Activated T-cell treated with anti-CD3 and anti-CD28 coated beads for 1 hour (primary cell): ENCODE results near the gene ST8SIA2.

Source experiments
- DNase-seq: peaks from one replicate; pipeline ENCODE4 v3.0.0-alpha.2; 2020; ENCODE audit warnings: low read depth

Gene ST8SIA2

DNA sequence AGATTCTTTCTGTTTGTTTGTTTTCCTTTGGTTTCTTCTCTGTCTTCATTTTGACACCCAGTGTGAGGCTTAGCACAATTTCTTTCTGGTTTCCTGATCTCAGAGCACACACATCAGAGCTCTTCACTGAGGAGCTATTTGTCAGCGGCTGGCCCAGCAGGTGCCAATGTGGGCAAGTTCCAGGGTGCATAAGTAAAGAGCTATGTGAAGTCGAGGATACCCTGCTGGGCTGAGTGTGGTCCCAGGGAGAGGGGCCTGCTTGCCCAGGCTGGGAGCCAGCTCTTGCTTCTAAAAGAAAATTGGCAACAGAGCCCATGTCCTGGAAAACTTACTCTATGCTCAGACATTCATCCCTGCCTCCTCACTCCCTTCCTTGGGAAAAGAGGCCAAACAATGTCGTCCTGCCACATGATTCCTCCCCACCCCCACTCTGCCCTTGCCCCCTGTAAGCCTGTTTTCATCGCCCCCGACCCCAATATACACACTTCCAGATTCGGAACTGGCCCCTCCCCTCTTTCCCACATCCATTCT is 101.2 kb downstream of the ST8SIA2 start:
- DNase-seq, result no peak

DNA sequence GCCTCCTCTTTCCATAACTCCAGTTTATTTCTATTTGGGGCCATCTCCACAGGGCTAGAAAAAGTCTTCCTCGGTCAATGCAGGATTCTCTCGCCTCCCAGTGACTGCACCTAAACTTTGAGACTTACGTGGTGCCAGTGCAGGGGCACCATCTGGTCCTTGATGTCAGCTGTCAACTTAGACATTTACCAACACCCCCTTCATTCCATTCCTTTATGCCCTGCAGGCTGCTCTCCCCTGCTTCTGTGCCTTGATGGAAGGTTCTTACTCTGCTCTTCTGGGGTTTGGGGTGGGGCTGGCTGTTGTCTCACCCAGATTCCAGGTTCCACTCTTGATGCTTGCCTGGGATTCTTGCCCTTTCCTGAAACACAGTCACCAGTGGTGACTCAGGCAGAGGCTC is 101.8 kb downstream of the ST8SIA2 start:
- no peak for DNase-seq

DNA sequence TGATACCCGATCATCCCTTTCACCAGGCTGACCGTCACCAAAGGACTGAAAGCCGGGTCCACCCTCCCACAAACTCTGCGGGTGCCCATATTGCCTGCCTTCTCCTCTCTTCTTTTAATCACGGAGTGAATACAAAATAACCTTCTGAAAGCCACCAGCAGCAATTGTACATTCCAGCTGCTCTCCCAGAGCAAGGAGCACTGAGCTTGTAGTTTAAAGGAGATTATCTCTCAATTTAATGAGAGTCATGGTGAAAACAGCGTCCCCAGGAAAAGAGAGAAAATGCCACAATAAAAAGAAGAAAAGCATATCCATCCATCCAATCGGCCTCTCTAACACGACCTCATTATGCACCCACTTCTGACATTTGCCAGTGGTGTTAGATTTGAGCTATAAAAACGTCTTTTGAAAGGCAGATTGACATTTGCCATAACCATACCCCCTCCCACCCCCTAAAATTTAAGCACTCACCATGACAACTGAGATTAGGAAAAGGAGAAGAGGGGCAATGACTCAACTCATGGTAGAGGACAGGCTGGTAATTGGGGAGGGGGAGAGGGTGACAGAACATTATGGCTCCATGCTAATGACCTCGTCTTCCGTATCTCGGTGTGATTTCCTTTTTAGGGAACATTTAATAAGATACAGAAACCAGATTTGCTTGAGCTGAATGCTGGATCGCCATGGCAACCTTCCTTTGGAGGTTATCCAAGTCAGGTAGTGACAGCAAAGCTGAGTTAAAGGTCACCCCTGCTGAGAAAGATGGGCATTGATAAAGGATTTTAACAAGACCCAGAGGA is 106.2 kb downstream of the ST8SIA2 start:
- no peak for DNase-seq

DNA sequence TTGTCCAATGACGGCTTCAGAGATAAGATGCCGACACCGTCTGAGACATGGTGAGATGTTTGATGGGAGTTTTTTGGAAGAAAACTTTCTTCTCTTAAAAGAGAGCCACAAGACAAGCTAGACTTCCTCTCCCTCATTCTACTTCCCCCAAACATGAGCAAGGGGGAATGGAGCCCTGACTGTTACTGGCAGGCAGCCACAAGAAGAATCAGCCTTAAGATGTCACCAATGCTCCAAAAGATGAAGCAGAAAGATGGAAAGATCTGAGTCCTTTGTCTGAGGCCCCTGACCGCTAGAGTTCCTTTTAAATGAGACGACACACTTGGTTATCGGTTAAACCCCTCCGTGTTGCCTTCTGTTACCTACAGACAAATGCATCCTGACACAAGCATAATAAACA is 108.7 kb downstream of the ST8SIA2 start:
- no peak for DNase-seq

GRCh38 chr15:92502930-92503857 is 109.5 kb downstream of the ST8SIA2 start:
- no peak for DNase-seq

- no peak for DNase-seq
These were observed 110.2 kb downstream of the ST8SIA2 start for GRCh38 chr15:92503889-92504288.

DNA sequence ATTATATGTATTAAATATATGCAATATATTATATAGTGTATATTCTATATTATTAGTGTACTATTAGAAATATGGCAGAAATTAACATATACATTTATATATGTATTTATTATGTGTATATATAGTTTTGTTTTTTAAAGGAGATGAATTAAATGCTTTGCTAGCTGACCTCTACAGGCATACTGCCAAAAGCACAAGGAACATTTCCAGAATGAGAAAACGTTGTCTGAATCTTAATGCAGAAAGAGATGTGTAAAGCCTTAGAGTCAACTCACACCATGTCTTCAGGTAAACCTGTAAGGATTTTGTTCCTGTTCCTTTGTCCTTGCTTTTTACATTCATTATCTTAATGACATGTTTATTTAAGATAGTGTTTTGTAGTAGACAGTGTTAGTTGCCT is 111.9 kb downstream of the ST8SIA2 start:
- DNase-seq, result no peak

- DNase-seq, result no peak
These were observed 112.8 kb downstream of the ST8SIA2 start for GRCh38 chr15:92506506-92506905.

- DNase-seq, result no peak
These were observed 116.6 kb downstream of the ST8SIA2 start for GRCh38 chr15:92510163-92510882.
